GM23248 (cell line): ENCODE measurements around the gene ACADM.

Experiments
- EZH2 ChIP-seq: fragments of 200-600 bp; sonication (generic); IDR thresholded peaks from 2 replicates; pipeline ENCODE4 v1.6.1; 2018; ENCODE audit warnings: antibody characterized with exemption, mild to moderate bottlenecking; ENCODE audit not compliant: insufficient read depth, poor library complexity, severe bottlenecking
- EZH2phosphoT487 ChIP-seq: fragments of 200-600 bp; sonication (generic); IDR thresholded peaks from 2 replicates; pipeline ENCODE4 v1.6.1; 2018; ENCODE audit warnings: antibody characterized with exemption, moderate library complexity, mild to moderate bottlenecking, low read depth; ENCODE audit not compliant: insufficient read depth

DNA sequence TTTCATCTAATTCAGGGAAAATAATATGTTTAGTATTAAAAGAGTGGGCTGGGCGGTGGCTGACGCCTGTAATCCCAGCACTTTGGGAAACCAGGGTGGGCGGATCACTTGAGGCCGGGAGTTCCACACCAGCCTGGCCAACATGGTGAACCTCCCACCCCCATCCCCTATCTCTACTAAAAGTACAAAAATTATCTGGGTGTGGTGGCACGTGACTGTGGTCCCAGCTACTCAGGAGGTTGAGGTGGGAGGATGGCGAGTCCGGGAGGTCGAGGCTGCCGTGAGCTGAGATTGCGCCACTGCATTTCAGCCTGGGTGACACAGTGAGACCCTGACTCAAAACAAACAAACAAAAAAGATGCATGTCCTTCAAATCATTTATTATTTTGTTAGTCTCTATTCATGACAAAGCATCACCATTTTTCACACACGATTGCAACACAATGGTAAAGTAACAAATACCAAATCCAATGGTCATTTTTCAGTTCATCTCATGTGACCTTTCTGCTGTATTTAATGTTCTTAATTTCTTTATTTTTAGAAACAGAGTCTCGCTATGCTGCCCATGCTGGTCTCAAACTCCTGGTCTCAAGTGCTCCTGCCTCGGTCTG, 73.2 kb downstream of the ACADM start:
- TF ChIP-seq EZH2 (no peak), EZH2phosphoT487 (no peak)
